LNCAP (cell line): ENCODE data around the gene DMD.

Experiments used
- CTCF ChIP-seq: fragments of 450-650 bp; IDR thresholded peaks from 2 replicates; pipeline ENCODE4 v1.5.1; 2017; ENCODE audit warnings: mild to moderate bottlenecking

DMD gene

GRCh38 chrX:33211356-33212260 is at the start of gene DMD:
Gene DMD (minus strand): TSS chrX:33211549. CDS start chrX:33211312, 237 bp downstream.
- no peak for TF ChIP-seq CTCF

GRCh38 chrX:33252306-33252825 is 41.0 kb upstream of the DMD start:
- TF ChIP-seq CTCF = no peak

- no peak for TF ChIP-seq CTCF
Observed at GRCh38 chrX:33218819-33219218, 7.5 kb upstream of the DMD start.

- no peak for TF ChIP-seq CTCF
Observed at GRCh38 chrX:33210156-33210555, 1.2 kb downstream of the DMD start.

GRCh38 chrX:33207056-33207455 is 4.3 kb downstream of the DMD start:
- TF ChIP-seq CTCF = no peak

GRCh38 chrX:33205321-33205720 is 6.0 kb downstream of the DMD start:
- TF ChIP-seq CTCF = no peak

GRCh38 chrX:33204889-33205288 is 6.5 kb downstream of the DMD start:
- TF ChIP-seq CTCF = no peak
